Chondrocyte (in vitro differentiated cells): ENCODE results near the gene FBXL15. TPM values are rescaled to one million over a fixed set of nuclear protein-coding genes. Genes with fewer than 3 reads are reported as not detected.
A peak's percentile ranks its signal among the peaks of the same experiment; 100 is the strongest.

ENCODE experiments used
- DNase-seq: peaks from one replicate; pipeline ENCODE4 v3.0.0; 2021; ENCODE audit warnings: mixed read lengths, low spot score
- H3K27ac Mint-ChIP-seq: one replicate; pipeline ENCODE4 v1.8.0; 2021; ENCODE audit warnings: mild to moderate bottlenecking, moderate library complexity, mixed read lengths; ENCODE audit not compliant: unreplicated experiment
- H3K27me3 Mint-ChIP-seq: 2 replicates; pipeline ENCODE4 v1.8.0; 2021; ENCODE audit warnings: low read depth, mixed read lengths
- H3K36me3 Mint-ChIP-seq: 2 replicates; pipeline ENCODE4 v1.8.0; 2021; ENCODE audit warnings: low read depth, mixed read lengths
- H3K4me1 Mint-ChIP-seq: 2 replicates; pipeline ENCODE4 v1.8.0; 2021; ENCODE audit warnings: low read depth, mild to moderate bottlenecking, mixed read lengths
- H3K4me3 Mint-ChIP-seq: one replicate; pipeline ENCODE4 v1.8.0; 2021; ENCODE audit warnings: mild to moderate bottlenecking, moderate library complexity, mixed read lengths; ENCODE audit not compliant: unreplicated experiment
- H3K9me3 Mint-ChIP-seq: 2 replicates; pipeline ENCODE4 v1.8.0; 2021; ENCODE audit warnings: low read depth, mixed read lengths
- total RNA-seq: library from RNA; stranded (reverse); gene quantifications from 3 replicates; pipeline ENCODE4 v1.2.1, GENCODE V29; 2021
- TF ChIP-seq, protein P1 (sequence below): fragments of 200-600 bp; sonication (generic); IDR thresholded peaks from 2 replicates; pipeline ENCODE4 v1.5.0; 2021; ENCODE audit warnings: antibody characterized with exemption, mild to moderate bottlenecking, moderate library complexity

The FBXL15 gene
- total RNA-seq, 1 donor from 2014 or later = 9.0 TPM

DNA sequence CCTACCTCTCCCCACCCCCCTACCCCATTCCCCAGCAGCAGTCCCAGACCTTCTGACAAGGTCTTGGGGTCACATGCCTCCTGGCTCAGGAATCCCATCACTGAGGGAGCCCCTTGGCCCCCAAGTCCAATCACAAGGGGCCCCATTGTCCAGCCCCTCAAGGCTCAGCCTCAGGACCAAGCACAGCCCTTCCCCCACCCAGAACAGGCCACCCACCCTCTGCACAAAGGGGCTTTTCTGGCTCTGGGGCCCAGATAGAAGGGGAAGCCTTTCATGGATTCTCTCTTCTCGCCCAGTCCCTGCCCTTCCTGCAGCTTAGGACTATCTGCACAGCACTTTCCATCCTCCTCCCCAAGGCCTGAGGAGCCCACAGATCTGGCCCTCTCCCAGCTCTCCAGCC, 4.8 kb downstream of the FBXL15 start:
- peaks cover 1% of the 10 kb centered on the region for H3K36me3 Mint-ChIP-seq
- TF ChIP-seq, protein P1, sequence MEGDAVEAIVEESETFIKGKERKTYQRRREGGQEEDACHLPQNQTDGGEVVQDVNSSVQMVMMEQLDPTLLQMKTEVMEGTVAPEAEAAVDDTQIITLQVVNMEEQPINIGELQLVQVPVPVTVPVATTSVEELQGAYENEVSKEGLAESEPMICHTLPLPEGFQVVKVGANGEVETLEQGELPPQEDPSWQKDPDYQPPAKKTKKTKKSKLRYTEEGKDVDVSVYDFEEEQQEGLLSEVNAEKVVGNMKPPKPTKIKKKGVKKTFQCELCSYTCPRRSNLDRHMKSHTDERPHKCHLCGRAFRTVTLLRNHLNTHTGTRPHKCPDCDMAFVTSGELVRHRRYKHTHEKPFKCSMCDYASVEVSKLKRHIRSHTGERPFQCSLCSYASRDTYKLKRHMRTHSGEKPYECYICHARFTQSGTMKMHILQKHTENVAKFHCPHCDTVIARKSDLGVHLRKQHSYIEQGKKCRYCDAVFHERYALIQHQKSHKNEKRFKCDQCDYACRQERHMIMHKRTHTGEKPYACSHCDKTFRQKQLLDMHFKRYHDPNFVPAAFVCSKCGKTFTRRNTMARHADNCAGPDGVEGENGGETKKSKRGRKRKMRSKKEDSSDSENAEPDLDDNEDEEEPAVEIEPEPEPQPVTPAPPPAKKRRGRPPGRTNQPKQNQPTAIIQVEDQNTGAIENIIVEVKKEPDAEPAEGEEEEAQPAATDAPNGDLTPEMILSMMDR = no peak
- no peaks in the 10 kb centered on the region for H3K9me3 Mint-ChIP-seq
- H3K27ac Mint-ChIP-seq = no peak overlapping the region
- no peak for DNase-seq
- H3K4me3 Mint-ChIP-seq = no peak overlapping the region
- H3K4me1 Mint-ChIP-seq = peaks cover 18% of the 10 kb centered on the region
- no peaks in the 10 kb centered on the region for H3K27me3 Mint-ChIP-seq

DNA sequence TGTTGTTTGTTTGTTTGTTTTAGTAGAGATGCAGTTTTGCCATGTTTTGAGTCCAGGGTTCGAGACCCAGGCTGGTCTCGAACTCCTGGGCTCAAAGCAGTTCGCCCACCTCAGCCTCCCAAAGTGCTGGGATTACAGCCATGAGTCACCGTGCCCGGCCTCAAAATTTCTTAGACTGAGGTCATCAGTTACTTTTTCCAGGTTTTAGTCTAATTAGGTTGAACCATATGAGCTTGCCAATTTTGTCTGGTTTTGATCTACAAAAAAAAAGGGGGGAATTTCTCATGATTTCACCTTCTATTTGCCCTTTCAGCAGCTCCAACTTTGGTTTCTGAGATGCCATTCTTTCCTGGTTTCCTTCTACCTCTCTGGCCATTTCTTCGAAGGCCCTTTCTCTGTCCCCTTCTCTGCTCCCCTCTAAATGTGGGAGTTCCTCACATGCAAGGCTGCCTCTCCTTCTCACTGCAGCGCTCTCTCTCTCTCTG, 6.2 kb downstream of the FBXL15 start:
- Mint-ChIP-seq H3K9me3 (no peaks in the 10 kb centered on the region), H3K4me1 (peaks cover 21% of the 10 kb centered on the region), H3K27me3 (no peaks in the 10 kb centered on the region), H3K27ac (no peak overlapping the region), H3K36me3 (peaks cover 1% of the 10 kb centered on the region), H3K4me3 (no peak overlapping the region)
- TF ChIP-seq, protein P1 = no peak
- no peak for DNase-seq

DNA sequence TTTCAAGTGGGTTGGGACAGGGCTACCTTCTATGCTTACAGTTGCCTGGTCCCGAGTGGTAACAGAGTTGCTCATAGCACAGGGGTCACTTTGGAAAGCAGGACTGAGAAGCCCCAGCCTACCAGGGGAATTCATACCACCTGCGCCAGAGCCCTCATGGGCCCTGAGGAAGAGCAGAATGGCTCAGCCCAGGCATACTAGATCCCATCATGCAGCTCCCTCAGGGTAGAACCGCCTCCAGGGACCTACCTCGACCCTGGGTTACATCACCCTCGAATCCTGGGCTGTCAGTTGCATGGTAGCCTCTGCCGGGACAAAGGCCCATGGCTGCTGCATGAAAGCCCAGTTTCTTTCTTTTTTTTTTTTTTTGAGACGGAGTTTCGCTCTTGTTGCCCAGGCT, 8.8 kb downstream of the FBXL15 start:
- TF ChIP-seq, protein P1 = no peak
- no peak overlapping the region for H3K27ac Mint-ChIP-seq
- H3K4me3 Mint-ChIP-seq = no peak overlapping the region
- DNase-seq = no peak
- H3K36me3 Mint-ChIP-seq = no peaks in the 10 kb centered on the region
- peaks cover 13% of the 10 kb centered on the region for H3K4me1 Mint-ChIP-seq
- H3K27me3 Mint-ChIP-seq = no peaks in the 10 kb centered on the region
- H3K9me3 Mint-ChIP-seq = no peaks in the 10 kb centered on the region

DNA sequence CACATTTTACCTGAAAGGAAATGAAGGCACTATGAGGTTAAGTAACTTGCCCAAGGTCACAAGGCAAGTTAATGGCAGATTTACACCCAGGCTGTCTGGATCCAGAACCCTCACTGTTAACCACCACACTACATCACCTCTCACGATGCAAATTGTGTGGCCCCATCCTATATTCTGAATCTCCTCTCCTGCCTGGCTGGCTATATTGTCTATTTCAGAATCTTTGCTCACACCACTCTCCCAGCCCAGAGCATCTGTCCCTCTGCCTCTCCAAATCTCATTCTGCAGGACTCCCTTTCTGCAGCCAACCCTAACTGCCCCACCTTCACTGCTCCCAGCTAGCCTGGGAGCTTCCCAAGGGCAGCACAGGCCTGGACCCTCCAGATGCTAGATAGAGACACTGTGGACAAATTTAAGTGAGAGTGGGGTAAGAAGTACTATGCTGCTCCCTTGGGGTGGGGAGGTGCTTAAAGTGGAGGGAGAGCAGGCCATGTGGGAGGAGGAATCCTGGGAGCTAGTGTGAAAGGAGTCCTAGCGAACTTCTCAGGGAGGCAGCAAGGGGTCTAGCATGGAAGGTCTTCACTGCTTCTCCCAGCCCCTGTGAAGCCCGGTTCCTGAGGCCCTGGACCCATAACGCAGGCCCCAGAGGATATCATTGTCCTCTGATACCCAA, 11.0 kb downstream of the FBXL15 start:
- no peak for DNase-seq
- H3K36me3 Mint-ChIP-seq = no peaks in the 10 kb centered on the region
- peaks cover 3% of the 10 kb centered on the region for H3K27me3 Mint-ChIP-seq
- H3K4me3 Mint-ChIP-seq = peak overlapping the region; percentile 89
- TF ChIP-seq, protein P1 = no peak
- H3K9me3 Mint-ChIP-seq = no peaks in the 10 kb centered on the region
- H3K4me1 Mint-ChIP-seq = peaks cover 19% of the 10 kb centered on the region
- H3K27ac Mint-ChIP-seq = peak overlapping the region; percentile 92

DNA sequence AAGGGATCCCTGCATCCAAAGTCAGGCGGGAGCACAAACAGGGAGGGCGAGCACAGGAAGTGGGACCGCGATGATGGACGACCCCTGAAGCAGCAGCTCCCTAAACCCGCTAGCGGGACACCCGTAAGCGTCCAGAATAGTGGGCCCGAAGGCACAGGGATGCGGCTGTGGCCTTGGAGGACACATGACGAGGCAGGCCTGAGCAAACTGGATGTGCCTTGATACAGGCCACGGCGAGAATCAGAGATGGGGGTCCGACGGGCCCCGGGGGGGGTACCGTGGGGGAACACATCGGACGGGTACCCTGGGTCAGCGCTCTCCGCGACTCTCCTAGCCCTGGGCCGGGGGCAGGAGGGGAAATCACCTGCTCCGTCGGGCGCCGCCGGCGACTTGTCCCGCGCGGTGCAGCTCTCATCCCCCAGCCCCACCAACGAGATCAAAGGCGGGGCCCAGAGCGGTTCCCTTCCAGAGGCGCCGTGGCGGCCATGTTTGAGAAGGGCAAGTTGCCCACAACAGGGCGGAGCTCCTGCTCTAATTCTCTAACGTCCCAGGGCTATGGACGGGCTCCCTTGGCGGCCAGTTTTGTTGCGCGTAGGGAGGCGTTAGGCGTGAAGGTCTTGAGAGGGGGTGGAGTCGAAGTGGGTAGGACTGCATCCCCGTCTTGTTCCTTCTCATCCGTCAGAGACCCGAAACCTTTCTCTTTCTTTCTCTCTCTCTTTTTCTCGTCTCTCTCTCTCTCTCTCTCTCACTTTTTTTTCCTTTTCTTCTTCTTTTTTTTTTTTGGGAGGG, 11.7 kb downstream of the FBXL15 start, which contains the start of gene CUEDC2:
TSS of gene CUEDC2 (minus strand) at position 413 of the 789 bp plus-strand sequence. CDS start 7,386 bp downstream, outside the sequence.
- no peaks in the 10 kb centered on the region for H3K9me3 Mint-ChIP-seq
- H3K27ac Mint-ChIP-seq = peak within 1 kb of the TSS; percentile 92
- TF ChIP-seq, protein P1 = no peak
- peaks cover 19% of the 10 kb centered on the region for H3K4me1 Mint-ChIP-seq
- no peaks in the 10 kb centered on the region for H3K36me3 Mint-ChIP-seq
- peaks cover 3% of the 10 kb centered on the region for H3K27me3 Mint-ChIP-seq
- no peak for DNase-seq
- H3K4me3 Mint-ChIP-seq = peak within 1 kb of the TSS; percentile 89
